Right atrium auricular region (tissue), 2 donors: ENCODE measurements around the gene SFXN5. TPM values are rescaled to one million over a fixed set of nuclear protein-coding genes. Genes with fewer than 3 reads are reported as not detected.

Source experiments
- DNase-seq: peaks from one replicate; pipeline ENCODE4 v3.0.0-alpha.2; 2019; ENCODE audit warnings: low spot score
- H3K27ac ChIP-seq, 2 donors: fragments of 200-600 bp; sonication (generic); 1 replicate in 1 of 2; 2 replicates in 1 of 2; pipeline ENCODE4 v1.5.1; 2016 to 2019
- H3K27me3 ChIP-seq, 2 donors: fragments of 200-600 bp; sonication (generic); one replicate each; pipeline versions ENCODE4 v1.5.1 to v1.6.0; 2017 to 2019
- H3K36me3 ChIP-seq: fragments of 200-600 bp; sonication (generic); one replicate; pipeline ENCODE4 v1.5.1; 2016
- H3K4me1 ChIP-seq, 2 donors: fragments of 200-600 bp; sonication (generic); one replicate each; pipeline versions ENCODE4 v1.5.1 to v1.6.0; 2017 to 2019
- H3K4me3 ChIP-seq, 2 donors: fragments of 200-600 bp; sonication (generic); 1 replicate in 1 of 2; 2 replicates in 1 of 2; pipeline ENCODE4 v1.5.1; 2017 to 2019; ENCODE audit warnings: mild to moderate bottlenecking in 1 of 2, moderate library complexity in 1 of 2
- H3K9me3 ChIP-seq, 2 donors: fragments of 200-600 bp; sonication (generic); one replicate each; pipeline ENCODE4 v1.5.1; 2019
- CTCF ChIP-seq, 2 donors: fragments of 200-600 bp; sonication (generic); IDR thresholded peaks; one replicate each; pipeline ENCODE4 v1.5.1; 2019; ENCODE audit warnings: antibody characterized with exemption in 2 of 2
- total RNA-seq, 2 donors: library from RNA; depleted of rRNA; stranded (reverse); fragments of >200 nt; gene quantifications; one replicate each; pipeline ENCODE4 v1.1.0, GENCODE V29; 2016

SFXN5 gene
- total RNA-seq, 2 donors from 2014 or later, result 4.5 to 5.8 TPM

- no peaks in the 10 kb centered on the region for H3K27me3 ChIP-seq
- no peak for DNase-seq
- no peak overlapping the region for H3K4me3 ChIP-seq
- H3K27ac ChIP-seq, result no peak overlapping the region
- no peaks in the 10 kb centered on the region for H3K36me3 ChIP-seq
- no peak for TF ChIP-seq CTCF (IDR thresholded peaks at IDR 0.05)
- H3K4me1 ChIP-seq, result no peaks in the 10 kb centered on the region
- no peaks in the 10 kb centered on the region for H3K9me3 ChIP-seq
Observed at GRCh38 chr2:72959554-72959953, 112.0 kb downstream of the SFXN5 start.

GRCh38 chr2:72958542-72959385, 112.7 kb downstream of the SFXN5 start:
- H3K27me3 ChIP-seq, result no peaks in the 10 kb centered on the region
- no peak overlapping the region for H3K27ac ChIP-seq
- H3K4me1 ChIP-seq, result no peaks in the 10 kb centered on the region
- no peak overlapping the region for H3K4me3 ChIP-seq
- no peak for TF ChIP-seq CTCF (IDR thresholded peaks at IDR 0.05)
- H3K9me3 ChIP-seq, result no peaks in the 10 kb centered on the region
- DNase-seq, result no peak
- no peaks in the 10 kb centered on the region for H3K36me3 ChIP-seq

- TF ChIP-seq CTCF (IDR thresholded peaks at IDR 0.05), result no peak
- no peak for DNase-seq
Observed at GRCh38 chr2:72956936-72957335, 114.6 kb downstream of the SFXN5 start.

GRCh38 chr2:72956050-72956395, 115.5 kb downstream of the SFXN5 start:
- Histone ChIP-seq H3K36me3 (no peaks in the 10 kb centered on the region), H3K4me1 (no peaks in the 10 kb centered on the region)

More at GRCh38 chr2:72956936-72957335, 114.6 kb downstream of the SFXN5 start:
- Histone ChIP-seq H3K27ac (no peak overlapping the region), H3K9me3 (no peaks in the 10 kb centered on the region), H3K4me1 (no peaks in the 10 kb centered on the region), H3K4me3 (no peak overlapping the region), H3K36me3 (no peaks in the 10 kb centered on the region), H3K27me3 (no peaks in the 10 kb centered on the region)

GRCh38 chr2:72955228-72956049, 116.1 kb downstream of the SFXN5 start:
- no peaks in the 10 kb centered on the region for H3K27me3 ChIP-seq
- no peak overlapping the region for H3K27ac ChIP-seq
- no peaks in the 10 kb centered on the region for H3K9me3 ChIP-seq
- H3K36me3 ChIP-seq, result no peaks in the 10 kb centered on the region
- no peaks in the 10 kb centered on the region for H3K4me1 ChIP-seq
- H3K4me3 ChIP-seq, result no peak overlapping the region
- no peak for DNase-seq
- TF ChIP-seq CTCF (IDR thresholded peaks at IDR 0.05), result no peak

More at GRCh38 chr2:72956050-72956395, 115.5 kb downstream of the SFXN5 start:
- H3K27ac ChIP-seq, result no peak overlapping the region
- DNase-seq, result no peak
- H3K27me3 ChIP-seq, result no peaks in the 10 kb centered on the region
- H3K4me3 ChIP-seq, result no peak overlapping the region
- no peak for TF ChIP-seq CTCF (IDR thresholded peaks at IDR 0.05)
- H3K9me3 ChIP-seq, result no peaks in the 10 kb centered on the region
